Fibroblast of pulmonary artery (primary cell): ENCODE results near the gene RBFOX2.

Experiments used
- DNase-seq: peaks from one replicate; pipeline ENCODE4 v3.0.0-alpha.2; 2010; ENCODE audit warnings: low read depth
- H3K4me3 ChIP-seq: replicated peaks from 2 replicates; pipeline ENCODE4 v1.5.1; 2011; ENCODE audit warnings: low read depth, mild to moderate bottlenecking, control low read depth, low read length, moderate library complexity
- TF ChIP-seq, protein P1 (sequence below): IDR thresholded peaks from 2 replicates; pipeline ENCODE4 v1.5.1; 2011; ENCODE audit warnings: mild to moderate bottlenecking, control low read depth, low read length, inconsistent platforms; ENCODE audit errors: missing control alignments

The RBFOX2 gene

DNA sequence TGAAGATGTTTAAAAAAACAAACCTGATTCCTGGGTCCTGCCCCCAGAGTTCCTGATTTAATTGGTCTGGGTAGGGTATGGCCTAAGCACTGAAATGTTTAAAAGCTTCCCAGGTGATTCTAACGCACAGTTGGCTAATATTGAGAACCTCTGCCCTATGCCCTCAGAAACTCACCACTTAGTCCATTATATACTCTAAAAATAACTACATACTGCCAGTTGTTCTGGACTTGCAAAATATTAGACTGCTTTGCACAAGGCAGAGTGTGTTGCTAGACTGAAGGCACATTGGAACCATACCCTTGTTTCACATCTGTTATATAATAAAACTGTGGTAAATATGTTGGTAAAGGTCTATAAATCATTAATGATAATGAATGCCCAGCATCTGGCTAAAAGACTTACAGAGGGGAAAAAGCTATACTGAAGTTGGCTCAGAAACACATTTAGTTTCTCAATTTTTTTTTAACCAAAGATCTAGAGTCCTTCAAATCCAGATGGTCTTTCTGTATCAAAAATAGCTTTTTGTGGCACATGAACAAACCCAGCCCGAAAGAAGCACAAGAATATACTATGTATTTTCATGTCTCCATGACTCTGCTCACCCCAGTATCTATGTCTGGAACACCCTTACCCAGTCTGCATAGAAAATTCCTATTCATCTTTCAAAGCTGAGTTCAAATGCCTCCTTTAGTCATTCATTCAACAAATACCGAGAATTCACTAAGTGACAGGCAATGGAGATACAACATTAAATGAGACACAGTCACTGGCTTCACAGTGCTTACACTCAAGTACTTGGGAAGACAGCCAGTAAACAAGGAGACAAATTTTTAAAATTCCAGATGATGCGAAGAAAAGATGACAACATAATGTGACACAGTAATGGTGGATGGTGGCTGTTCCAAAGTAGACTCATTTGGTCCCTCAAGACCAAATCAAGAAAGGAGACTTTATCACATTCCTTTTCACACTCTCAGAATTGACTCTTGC lies 44.1 kb downstream of the RBFOX2 start:
- DNase-seq: no peak
- no peak overlapping the region for H3K4me3 ChIP-seq
- TF ChIP-seq, protein P1, sequence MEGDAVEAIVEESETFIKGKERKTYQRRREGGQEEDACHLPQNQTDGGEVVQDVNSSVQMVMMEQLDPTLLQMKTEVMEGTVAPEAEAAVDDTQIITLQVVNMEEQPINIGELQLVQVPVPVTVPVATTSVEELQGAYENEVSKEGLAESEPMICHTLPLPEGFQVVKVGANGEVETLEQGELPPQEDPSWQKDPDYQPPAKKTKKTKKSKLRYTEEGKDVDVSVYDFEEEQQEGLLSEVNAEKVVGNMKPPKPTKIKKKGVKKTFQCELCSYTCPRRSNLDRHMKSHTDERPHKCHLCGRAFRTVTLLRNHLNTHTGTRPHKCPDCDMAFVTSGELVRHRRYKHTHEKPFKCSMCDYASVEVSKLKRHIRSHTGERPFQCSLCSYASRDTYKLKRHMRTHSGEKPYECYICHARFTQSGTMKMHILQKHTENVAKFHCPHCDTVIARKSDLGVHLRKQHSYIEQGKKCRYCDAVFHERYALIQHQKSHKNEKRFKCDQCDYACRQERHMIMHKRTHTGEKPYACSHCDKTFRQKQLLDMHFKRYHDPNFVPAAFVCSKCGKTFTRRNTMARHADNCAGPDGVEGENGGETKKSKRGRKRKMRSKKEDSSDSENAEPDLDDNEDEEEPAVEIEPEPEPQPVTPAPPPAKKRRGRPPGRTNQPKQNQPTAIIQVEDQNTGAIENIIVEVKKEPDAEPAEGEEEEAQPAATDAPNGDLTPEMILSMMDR: no peak

DNA sequence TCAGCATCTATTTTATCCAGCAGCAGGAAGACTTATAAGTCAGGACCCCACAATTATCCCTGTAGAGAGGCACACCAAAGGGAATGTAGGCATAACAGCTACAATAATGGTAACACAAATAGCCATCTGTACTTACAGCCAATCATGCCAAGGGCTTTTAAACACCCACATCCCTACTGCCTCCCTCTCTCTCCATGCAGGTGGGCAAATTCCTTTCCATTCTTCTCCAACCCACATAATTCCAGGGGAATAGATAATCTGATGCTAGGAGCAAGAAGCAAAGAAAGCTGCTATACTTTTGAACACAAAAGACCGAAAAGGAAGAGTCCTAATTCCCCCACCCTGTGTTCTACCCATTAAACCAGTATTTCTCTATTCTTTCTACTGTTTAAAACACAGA lies 46.7 kb downstream of the RBFOX2 start:
- TF ChIP-seq, protein P1: no peak
- H3K4me3 ChIP-seq: no peak overlapping the region
- no peak for DNase-seq

DNA sequence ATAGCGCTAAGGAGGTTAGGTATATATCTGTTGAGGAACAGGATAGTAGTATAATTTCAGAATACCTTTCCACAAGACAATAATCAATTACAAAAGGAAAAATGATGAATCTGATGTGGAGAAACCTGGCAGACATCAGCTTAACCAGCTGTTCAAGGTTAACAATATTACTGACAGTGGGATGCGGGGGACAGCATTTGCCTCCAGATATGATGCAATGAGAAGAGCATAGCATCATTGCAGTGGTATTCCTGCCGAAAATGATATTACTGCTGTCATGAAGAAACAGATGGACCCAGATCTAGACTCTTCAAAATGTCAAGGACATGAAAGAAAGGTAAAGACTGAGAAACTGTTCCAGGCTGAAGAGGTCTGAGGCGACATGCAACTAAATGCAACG lies 49.7 kb downstream of the RBFOX2 start:
- peak; percentile 46 for DNase-seq
- TF ChIP-seq, protein P1: no peak
- H3K4me3 ChIP-seq: no peak overlapping the region

DNA sequence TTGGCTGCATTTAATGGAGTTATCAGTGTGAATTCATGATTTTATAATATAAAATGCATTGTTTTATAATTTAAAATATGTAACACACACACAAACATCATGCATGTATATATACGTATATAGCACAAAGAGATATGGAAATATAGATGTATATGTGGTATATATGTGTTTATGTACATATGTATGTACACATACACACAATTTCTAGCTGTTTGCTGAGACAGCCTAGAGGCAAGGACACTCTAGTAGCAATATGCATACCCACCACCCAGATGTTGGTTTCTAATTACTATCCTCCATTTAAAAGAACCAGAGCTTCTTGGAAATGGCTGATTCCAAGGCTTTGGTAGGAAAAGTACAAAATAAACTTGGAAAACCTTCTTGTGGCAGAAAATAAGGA lies 50.4 kb downstream of the RBFOX2 start:
- TF ChIP-seq, protein P1: no peak
- H3K4me3 ChIP-seq: no peak overlapping the region
- no peak for DNase-seq

DNA sequence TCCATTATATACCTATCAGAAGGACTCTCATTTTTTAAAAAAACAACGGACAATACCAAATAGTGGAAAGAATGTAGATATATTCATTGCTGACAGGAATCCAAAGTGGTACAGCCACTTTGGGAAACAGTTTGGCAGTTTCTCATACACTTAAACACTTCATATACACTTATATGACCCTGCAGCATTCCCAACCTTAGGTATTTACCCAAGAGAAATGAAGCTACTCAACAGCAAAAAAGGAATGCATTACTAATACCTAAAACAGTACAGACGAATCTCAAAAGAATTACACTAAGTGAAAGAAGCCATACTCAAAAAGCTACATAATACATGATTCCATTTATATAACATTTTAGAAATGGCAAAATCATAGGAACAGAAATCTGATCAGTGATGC lies 51.5 kb downstream of the RBFOX2 start:
- TF ChIP-seq, protein P1: no peak
- DNase-seq: no peak

DNA sequence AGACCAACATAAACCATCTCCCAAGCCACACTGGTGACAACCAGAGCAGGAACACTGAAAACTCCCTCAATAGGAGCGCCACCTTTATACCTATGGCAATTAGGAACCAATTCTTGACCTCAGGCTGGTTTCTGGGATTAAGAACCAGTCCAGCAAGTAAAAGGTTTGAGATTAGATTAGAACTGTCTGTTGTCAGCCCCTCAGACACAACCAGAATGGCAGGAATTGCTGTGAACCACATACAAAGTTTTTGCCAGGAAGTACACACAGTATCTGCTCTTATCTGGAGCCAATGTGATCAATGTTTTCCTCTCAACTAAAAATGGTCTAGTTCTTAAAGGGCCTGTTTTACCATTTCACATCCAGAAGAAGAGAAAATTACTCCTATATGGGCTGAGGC lies 55.2 kb downstream of the RBFOX2 start:
- no peak overlapping the region for H3K4me3 ChIP-seq
- DNase-seq: no peak
- TF ChIP-seq, protein P1: no peak

More for the DNA sequence above, 51.5 kb downstream of the RBFOX2 start:
- no peak overlapping the region for H3K4me3 ChIP-seq
